Right cardiac atrium (tissue), 5 donors: ENCODE results near the gene IPO8. TPM values are rescaled to one million over a fixed set of nuclear protein-coding genes. Genes with fewer than 3 reads are reported as not detected.

ENCODE experiments used
- ATAC-seq, 2 donors: fragments of 200-7000 bp; cut with Tn5 transposase; one replicate each; pipeline versions ENCODE4 v1.8.0 to v1.9.1; 2020; ENCODE audit warnings: moderate library complexity in 2 of 2, mild to moderate bottlenecking in 1 of 2
- DNase-seq, 3 donors: peaks; one replicate each; pipeline ENCODE4 v3.0.0-alpha.2; 2020
- H3K27ac ChIP-seq: one replicate; pipeline ENCODE4 v1.5.1; 2013; ENCODE audit warnings: mild to moderate bottlenecking, low read length, control low read depth, moderate library complexity
- H3K27me3 ChIP-seq: one replicate; pipeline ENCODE4 v1.6.1; 2013; ENCODE audit not compliant: control insufficient read depth, insufficient read depth
- H3K4me1 ChIP-seq: one replicate; pipeline ENCODE4 v1.6.1; 2013; ENCODE audit warnings: low read length; ENCODE audit not compliant: control insufficient read depth, insufficient read depth
- H3K4me3 ChIP-seq: one replicate; pipeline ENCODE4 v1.5.1; 2013; ENCODE audit warnings: low read length, control low read depth
- H3K9me3 ChIP-seq: one replicate; pipeline ENCODE4 v1.6.1; 2013; ENCODE audit warnings: low read length; ENCODE audit not compliant: control insufficient read depth
- WGBS: extraction: QIAGEN DNeasy Blood & Tissue Kit; methylation state at CpG from one replicate; pipeline ENCODE4 v1.1.7; 2013; 5-methylcytosine and 5-hydroxymethylcytosine counted together
- intact Hi-C, 4 donors: fragments of 100-400 bp; cut with DNase I; formaldehyde crosslinking; loops; one replicate each; pipeline versions ENCODE4 v1.11.0 to v1.14.0; 2022 to 2023
- long read RNA-seq, 4 donors: library from polyadenylated mRNA; unstranded; transcript quantifications; one replicate each; pipeline ENCODE4 v2.0.0, GENCODE V29; 2020 to 2021
- polyA plus RNA-seq: library from polyadenylated mRNA; stranded (reverse); fragments of 200-250 nt; gene quantifications from one replicate; pipeline ENCODE4 v1.2.3, GENCODE V29; 2013
- total RNA-seq, 4 donors: library from RNA; stranded (reverse); fragmentation: NEBNext Ultra II Directional; extraction: Animal tissue kit (Norgen Biotek cat#: 25700); gene quantifications; one replicate each; pipeline ENCODE4 v1.2.1, GENCODE V29; 2021
- donor health status: healthy with polysubstance abuse.
- donor health status: DM: no; HTN: yes; CAD: no.
- donor health status: DM: no; HTN: no; CAD: no.
- donor health status: DM: no; HTN: yes; CAD: no; lungs with severe emphysema.
- donor health status: DM: yes; HTN: yes; CAD: no.

The IPO8 gene
- total RNA-seq, result 10 to 100 TPM; 26.5 to 30.8 (median 29.4) TPM
- polyA plus RNA-seq, result 7.8 TPM
- long read RNA-seq, donor 1, full-length matches to known transcripts, result 1 of 9 reads
- long read RNA-seq, donor 1, partial matches to known transcripts, result 6 of 9 reads
- long read RNA-seq, donor 1, other reads (novel, unspliced or antisense), result 2 of 9 reads
- long read RNA-seq, donor 2, full-length matches to known transcripts, result 6 of 9 reads
- long read RNA-seq, donor 2, partial matches to known transcripts, result 2 of 9 reads
- long read RNA-seq, donor 2, other reads (novel, unspliced or antisense), result 1 of 9 reads
- long read RNA-seq, donor 3, full-length matches to known transcripts, result 5 of 19 reads
- long read RNA-seq, donor 3, partial matches to known transcripts, result 11 of 19 reads
- long read RNA-seq, donor 3, other reads (novel, unspliced or antisense), result 3 of 19 reads
- long read RNA-seq, donor 4, partial matches to known transcripts, result 2 of 2 reads
- long read RNA-seq, donor 4, other reads (novel, unspliced or antisense), result 0 of 2 reads

GRCh38 chr12:30695199-30696102 is at the start of gene IPO8:
Gene IPO8 (minus strand): TSS chr12:30695869. CDS start chr12:30695647, 222 bp downstream.
- WGBS, result under 1% methylated on average over 71 of the region's 71 CpGs
- Histone ChIP-seq H3K4me1 (peaks cover 8% of the 10 kb centered on the region), H3K27ac (peak within 1 kb of the TSS; percentile 29), H3K4me3 (peak within 1 kb of the TSS; percentile 81), H3K27me3 (no peaks in the 10 kb centered on the region), H3K9me3 (no peaks in the 10 kb centered on the region)
- ATAC-seq, result peak; percentile 97
- DNase-seq, result peak; percentile 96 to 98 (median 97)
- intact Hi-C loops, result no loop called here

- H3K27me3 ChIP-seq, result no peaks in the 10 kb centered on the region
- peaks cover 1% of the 10 kb centered on the region for H3K4me1 ChIP-seq
- H3K27ac ChIP-seq, result no peak overlapping the region
- intact Hi-C loops, result no loop called here
- ATAC-seq (no peak), DNase-seq (no peak)
- no peak overlapping the region for H3K4me3 ChIP-seq
- no peaks in the 10 kb centered on the region for H3K9me3 ChIP-seq
- WGBS, result 96% methylated on average over 2 of the region's 2 CpGs
Observed at GRCh38 chr12:30744321-30744720, 48.7 kb upstream of the IPO8 start.

- H3K27ac ChIP-seq, result no peak overlapping the region
- no peaks in the 10 kb centered on the region for H3K27me3 ChIP-seq
- DNase-seq (no peak), ATAC-seq (no peak)
- no peak overlapping the region for H3K4me3 ChIP-seq
- intact Hi-C loops, result no loop called here
- no peaks in the 10 kb centered on the region for H3K4me1 ChIP-seq
- H3K9me3 ChIP-seq, result no peaks in the 10 kb centered on the region
Observed at GRCh38 chr12:30740274-30740673, 44.6 kb upstream of the IPO8 start.

DNA sequence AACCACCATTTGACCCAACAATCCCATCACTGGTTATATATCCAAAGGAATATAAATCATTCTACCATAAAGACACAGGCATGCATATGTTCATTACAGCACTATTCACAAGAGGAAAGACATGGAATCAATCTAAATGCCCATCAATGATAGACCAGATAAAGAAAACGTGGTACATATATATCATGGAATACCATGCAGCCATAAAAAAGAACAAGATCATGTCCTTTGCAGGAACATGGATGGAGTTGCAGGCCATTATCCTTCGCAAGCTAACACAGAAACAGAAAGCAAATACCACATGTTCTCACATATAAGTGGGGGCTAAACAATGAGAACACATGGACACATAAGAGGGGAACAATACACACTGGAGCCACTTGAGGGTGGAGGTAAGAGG is 43.4 kb upstream of the IPO8 start:
- no peak overlapping the region for H3K27ac ChIP-seq
- H3K4me3 ChIP-seq, result no peak overlapping the region
- no peak for DNase-seq
- no peaks in the 10 kb centered on the region for H3K27me3 ChIP-seq
- no peaks in the 10 kb centered on the region for H3K9me3 ChIP-seq
- intact Hi-C loops, result no loop called here
- ATAC-seq, result no peak
- no peaks in the 10 kb centered on the region for H3K4me1 ChIP-seq
- WGBS, result 97% methylated on average over 2 of the region's 2 CpGs

GRCh38 chr12:30732954-30733637 is 37.4 kb upstream of the IPO8 start:
- 88% methylated on average over 2 of the region's 2 CpGs for WGBS
- DNase-seq, result no peak
- H3K4me3 ChIP-seq, result no peak overlapping the region
- no peak overlapping the region for H3K27ac ChIP-seq
- H3K4me1 ChIP-seq, result no peaks in the 10 kb centered on the region
- no peak for ATAC-seq
- no peaks in the 10 kb centered on the region for H3K27me3 ChIP-seq
- H3K9me3 ChIP-seq, result no peaks in the 10 kb centered on the region
- intact Hi-C loops, result no loop called here

DNA sequence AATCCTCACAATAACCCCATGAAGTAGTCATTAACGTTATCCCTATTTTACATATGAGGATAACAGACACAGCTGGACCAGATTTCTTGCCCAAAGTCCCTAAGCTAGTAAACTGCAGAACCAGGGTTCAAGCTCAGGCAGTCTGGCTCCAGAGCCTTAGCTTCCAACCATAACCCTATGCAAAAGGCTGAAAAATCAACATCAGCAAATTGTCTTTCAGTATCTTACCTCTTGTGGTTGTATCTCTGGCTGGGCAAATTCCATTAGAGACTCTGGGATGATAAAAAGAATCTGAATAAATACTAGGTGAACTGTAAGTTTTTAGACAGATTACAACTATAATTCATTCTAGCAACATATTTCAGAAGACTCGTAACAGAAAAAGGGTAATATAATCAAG is 34.3 kb upstream of the IPO8 start:
- Histone ChIP-seq H3K27ac (no peak overlapping the region), H3K27me3 (no peaks in the 10 kb centered on the region), H3K9me3 (no peaks in the 10 kb centered on the region), H3K4me1 (no peaks in the 10 kb centered on the region), H3K4me3 (no peak overlapping the region)
- DNase-seq, result no peak
- ATAC-seq, result no peak
- intact Hi-C loops, result no loop called here
- 93% methylated on average over 2 of the region's 2 CpGs for WGBS

GRCh38 chr12:30729547-30729946 is 33.9 kb upstream of the IPO8 start:
- no peaks in the 10 kb centered on the region for H3K4me1 ChIP-seq
- WGBS, result 94% methylated on average over 4 of the region's 4 CpGs
- intact Hi-C loops, result no loop called here
- DNase-seq, result no peak
- no peaks in the 10 kb centered on the region for H3K27me3 ChIP-seq
- H3K27ac ChIP-seq, result no peak overlapping the region
- no peaks in the 10 kb centered on the region for H3K9me3 ChIP-seq
- H3K4me3 ChIP-seq, result no peak overlapping the region
- no peak for ATAC-seq

- DNase-seq (no peak), ATAC-seq (no peak)
- 97% methylated on average over 1 of the region's 1 CpG for WGBS
- H3K4me1 ChIP-seq, result no peaks in the 10 kb centered on the region
- H3K27ac ChIP-seq, result no peak overlapping the region
- no peaks in the 10 kb centered on the region for H3K27me3 ChIP-seq
- H3K9me3 ChIP-seq, result no peaks in the 10 kb centered on the region
- no peak overlapping the region for H3K4me3 ChIP-seq
- intact Hi-C loops, result no loop called here
Observed at GRCh38 chr12:30726647-30727046, 31.0 kb upstream of the IPO8 start.

DNA sequence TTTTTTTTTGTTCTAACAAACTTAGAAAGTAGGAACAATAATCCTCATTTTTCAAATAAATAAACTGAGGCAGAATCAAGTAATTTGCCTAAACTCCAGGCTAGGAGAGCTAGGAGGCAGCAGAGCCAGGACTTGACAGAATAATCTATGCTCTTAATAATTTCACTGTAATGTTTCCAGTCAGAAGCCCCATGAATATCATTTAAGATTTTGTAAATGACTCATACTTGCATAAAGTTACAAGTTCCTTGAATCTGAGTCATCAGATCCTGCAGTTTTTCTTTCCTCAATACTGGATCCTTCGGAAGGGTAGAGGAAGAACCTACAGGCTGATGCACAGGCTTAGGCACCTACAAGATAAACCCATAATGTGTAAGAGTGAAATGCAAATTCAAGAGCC is 30.1 kb upstream of the IPO8 start:
- Histone ChIP-seq H3K27me3 (no peaks in the 10 kb centered on the region), H3K4me3 (no peak overlapping the region), H3K4me1 (no peaks in the 10 kb centered on the region), H3K9me3 (no peaks in the 10 kb centered on the region), H3K27ac (no peak overlapping the region)
- ATAC-seq, result no peak
- 88% methylated on average over 1 of the region's 1 CpG for WGBS
- DNase-seq, result no peak
- intact Hi-C loops, result no loop called here

- intact Hi-C loops, result no loop called here
- 66% methylated on average over 1 of the region's 1 CpG for WGBS
Observed at GRCh38 chr12:30719060-30719459, 23.4 kb upstream of the IPO8 start.

More at GRCh38 chr12:30719060-30719459, 23.4 kb upstream of the IPO8 start:
- ATAC-seq (no peak), DNase-seq (no peak)
- Histone ChIP-seq H3K4me1 (no peaks in the 10 kb centered on the region), H3K27me3 (no peaks in the 10 kb centered on the region), H3K4me3 (no peak overlapping the region), H3K27ac (no peak overlapping the region), H3K9me3 (no peaks in the 10 kb centered on the region)
